ENCODE data around the gene LLGL2.

- TF ChIP-seq, protein P1, sequence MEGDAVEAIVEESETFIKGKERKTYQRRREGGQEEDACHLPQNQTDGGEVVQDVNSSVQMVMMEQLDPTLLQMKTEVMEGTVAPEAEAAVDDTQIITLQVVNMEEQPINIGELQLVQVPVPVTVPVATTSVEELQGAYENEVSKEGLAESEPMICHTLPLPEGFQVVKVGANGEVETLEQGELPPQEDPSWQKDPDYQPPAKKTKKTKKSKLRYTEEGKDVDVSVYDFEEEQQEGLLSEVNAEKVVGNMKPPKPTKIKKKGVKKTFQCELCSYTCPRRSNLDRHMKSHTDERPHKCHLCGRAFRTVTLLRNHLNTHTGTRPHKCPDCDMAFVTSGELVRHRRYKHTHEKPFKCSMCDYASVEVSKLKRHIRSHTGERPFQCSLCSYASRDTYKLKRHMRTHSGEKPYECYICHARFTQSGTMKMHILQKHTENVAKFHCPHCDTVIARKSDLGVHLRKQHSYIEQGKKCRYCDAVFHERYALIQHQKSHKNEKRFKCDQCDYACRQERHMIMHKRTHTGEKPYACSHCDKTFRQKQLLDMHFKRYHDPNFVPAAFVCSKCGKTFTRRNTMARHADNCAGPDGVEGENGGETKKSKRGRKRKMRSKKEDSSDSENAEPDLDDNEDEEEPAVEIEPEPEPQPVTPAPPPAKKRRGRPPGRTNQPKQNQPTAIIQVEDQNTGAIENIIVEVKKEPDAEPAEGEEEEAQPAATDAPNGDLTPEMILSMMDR (IDR thresholded peaks at IDR 0.05), result no peak
- no peak for TF ChIP-seq POLR2AphosphoS5 (IDR thresholded peaks at IDR 0.05)
These were observed 31.9 kb upstream of the LLGL2 start for GRCh38 chr17:75493476-75494129.

Data from transverse colon (tissue), 4 donors.